Omental fat pad (tissue), 4 donors: ENCODE data around the gene COL4A4. TPM values are rescaled to one million over a fixed set of nuclear protein-coding genes. Genes with fewer than 3 reads are reported as not detected.

Experiments used
- ATAC-seq: fragments of 150-250 bp; one replicate; pipeline ENCODE4 v1.9.1; 2016; ENCODE audit warnings: mild to moderate bottlenecking, moderate library complexity; ENCODE audit not compliant: low FRiP score
- DNase-seq: peaks from one replicate; pipeline ENCODE4 v3.0.0-alpha.2; 2019; ENCODE audit warnings: low spot score
- total RNA-seq, 4 donors: library from RNA; depleted of rRNA; stranded (reverse); fragments of >200 nt; gene quantifications; one replicate each; pipeline ENCODE4 v1.1.0, GENCODE V29; 2016
- TF ChIP-seq, protein P1 (sequence below), 3 donors: fragments of 450-650 bp; IDR thresholded peaks; one replicate each; pipeline ENCODE4 v1.5.1; 2016 to 2017; ENCODE audit warnings: antibody characterized with exemption in 3 of 3, mild to moderate bottlenecking in 3 of 3, moderate library complexity in 2 of 3

COL4A4 gene
- total RNA-seq, result 1 to 10 TPM in 1 of 4 donors, under 1 TPM in 3; 0.38 to 1.9 (median 0.64) TPM

DNA sequence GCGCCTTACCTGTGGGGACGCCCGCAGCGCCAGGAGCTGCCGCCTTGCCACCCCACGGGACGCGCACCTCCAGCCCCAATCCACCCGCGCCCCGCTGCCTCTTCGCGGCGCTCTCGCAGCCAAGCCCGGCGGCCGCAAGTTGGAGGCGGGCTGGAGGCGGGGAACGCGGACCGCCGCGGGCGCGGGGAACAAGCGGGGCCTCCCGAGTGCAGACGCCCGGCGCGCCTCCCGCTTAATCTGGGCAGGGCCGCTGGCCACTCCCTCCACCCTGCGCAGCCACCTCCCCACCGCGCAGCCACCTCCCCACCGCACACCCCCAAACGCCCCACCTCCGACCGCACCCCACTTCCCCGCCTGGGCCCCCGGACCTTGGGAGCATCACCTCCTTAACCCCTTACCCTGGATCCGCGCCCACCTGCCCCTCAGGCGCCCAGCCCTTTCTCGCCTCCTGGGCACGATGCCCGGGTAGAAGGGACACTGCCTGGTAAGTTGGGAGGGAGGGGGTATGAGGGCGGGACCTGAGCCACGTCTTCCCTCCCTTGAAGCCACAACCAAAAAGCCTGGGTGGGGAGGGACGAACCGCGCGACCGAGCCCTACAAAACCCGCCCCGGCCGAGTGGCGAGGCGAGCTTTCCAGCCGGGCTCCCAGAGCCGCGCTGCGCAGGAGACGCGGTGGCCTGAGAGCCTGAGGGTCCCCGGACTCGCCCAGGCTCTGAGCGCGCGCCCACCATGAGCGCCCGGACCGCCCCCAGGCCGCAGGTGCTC lies at the start of gene COL4A4, which contains the start of gene COL4A3:
Gene COL4A4, minus strand, starts transcription at position 208 of the 765 bp plus-strand sequence. CDS start 16,722 bp downstream, outside the sequence.
Gene COL4A3, plus strand, starts transcription at position 627 of the 765 bp plus-strand sequence. Its CDS starts 103 bp downstream, at position 730.
- TF ChIP-seq, protein P1, sequence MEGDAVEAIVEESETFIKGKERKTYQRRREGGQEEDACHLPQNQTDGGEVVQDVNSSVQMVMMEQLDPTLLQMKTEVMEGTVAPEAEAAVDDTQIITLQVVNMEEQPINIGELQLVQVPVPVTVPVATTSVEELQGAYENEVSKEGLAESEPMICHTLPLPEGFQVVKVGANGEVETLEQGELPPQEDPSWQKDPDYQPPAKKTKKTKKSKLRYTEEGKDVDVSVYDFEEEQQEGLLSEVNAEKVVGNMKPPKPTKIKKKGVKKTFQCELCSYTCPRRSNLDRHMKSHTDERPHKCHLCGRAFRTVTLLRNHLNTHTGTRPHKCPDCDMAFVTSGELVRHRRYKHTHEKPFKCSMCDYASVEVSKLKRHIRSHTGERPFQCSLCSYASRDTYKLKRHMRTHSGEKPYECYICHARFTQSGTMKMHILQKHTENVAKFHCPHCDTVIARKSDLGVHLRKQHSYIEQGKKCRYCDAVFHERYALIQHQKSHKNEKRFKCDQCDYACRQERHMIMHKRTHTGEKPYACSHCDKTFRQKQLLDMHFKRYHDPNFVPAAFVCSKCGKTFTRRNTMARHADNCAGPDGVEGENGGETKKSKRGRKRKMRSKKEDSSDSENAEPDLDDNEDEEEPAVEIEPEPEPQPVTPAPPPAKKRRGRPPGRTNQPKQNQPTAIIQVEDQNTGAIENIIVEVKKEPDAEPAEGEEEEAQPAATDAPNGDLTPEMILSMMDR (IDR thresholded peaks at IDR 0.05), result no peak
- DNase-seq, result no peak
- peak; percentile 54 for ATAC-seq

DNA sequence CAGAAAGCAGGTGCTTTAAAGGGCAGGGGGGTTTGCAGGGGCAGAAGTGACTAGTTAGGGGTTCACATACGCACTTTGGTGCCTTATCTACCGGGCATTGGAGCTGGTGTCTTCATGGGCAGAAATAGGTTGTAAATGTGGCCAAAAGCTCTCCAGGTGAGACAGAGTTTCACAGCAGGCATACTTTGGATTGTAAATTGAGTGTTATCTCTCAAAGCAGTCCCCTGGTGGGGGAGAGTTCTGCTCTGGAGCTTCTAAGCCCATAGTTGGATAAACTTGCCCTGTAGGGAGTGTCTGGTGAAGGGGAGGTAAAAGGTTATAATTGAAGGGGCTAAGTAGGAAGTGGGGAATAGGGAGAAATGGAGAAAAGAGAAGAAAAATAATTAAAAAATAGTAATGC lies 43.6 kb upstream of the COL4A4 start:
- ATAC-seq (no peak), DNase-seq (no peak)
- TF ChIP-seq, protein P1 (IDR thresholded peaks at IDR 0.05), result no peak

DNA sequence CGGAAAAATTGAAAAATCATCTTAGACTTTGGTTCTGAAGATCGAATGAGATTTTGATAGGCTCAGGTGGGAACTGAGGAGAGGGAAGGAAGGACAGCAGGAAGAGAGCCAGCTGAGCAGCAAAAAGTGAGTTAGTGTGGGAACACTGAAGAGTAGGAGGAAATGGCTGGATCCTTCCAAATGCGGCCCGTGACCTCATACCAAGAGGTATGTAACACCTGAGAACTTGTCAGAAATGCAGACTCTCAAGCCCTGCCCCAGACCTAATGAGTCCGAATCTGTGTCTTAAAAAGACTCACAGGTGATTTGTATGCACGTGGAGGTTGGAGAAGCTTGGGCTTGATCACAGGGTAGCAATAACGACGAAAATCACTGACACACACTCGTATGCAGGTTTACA lies 42.4 kb upstream of the COL4A4 start:
- ATAC-seq (no peak), DNase-seq (no peak)
- TF ChIP-seq, protein P1 (IDR thresholded peaks at IDR 0.05), result no peak

DNA sequence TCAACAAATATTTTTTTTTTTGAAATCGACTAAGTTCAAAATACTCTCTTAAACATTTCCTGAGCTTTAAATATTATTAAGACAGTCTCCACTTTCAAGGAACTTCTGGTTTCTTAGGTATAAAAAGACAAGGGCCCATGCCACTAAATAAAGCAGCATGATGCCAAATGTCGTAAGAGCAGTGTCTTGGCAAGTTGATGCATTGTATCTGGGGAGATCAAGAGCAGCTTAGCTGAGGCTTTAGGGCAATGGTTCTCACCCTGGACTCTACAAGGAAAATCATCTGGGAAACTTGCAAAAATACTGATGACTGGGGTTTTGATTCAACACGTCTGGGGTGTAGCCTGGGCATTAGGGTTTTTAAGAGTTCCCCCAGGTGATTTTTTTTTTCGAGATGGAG lies 41.7 kb upstream of the COL4A4 start:
- ATAC-seq, result no peak

DNA sequence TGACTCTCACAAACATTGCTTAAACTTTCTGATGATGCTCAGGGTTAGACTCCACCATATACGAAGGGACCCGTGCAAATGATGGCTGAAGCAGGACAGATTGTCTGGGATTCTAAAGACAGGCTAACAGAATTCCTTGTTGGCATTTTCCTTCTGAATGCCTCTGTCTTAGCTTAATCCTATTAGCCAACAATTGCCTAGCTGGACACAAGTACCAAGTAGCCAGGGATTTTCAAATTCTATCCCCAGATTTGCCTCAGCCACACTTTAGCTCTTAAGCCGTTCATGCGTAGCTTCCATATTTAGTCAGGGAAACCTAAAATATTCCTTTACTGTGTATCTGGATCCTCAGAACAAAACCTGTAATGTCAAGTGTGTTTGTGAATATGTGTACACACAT lies 40.4 kb upstream of the COL4A4 start:
- TF ChIP-seq, protein P1 (IDR thresholded peaks at IDR 0.05), result no peak
- DNase-seq (no peak), ATAC-seq (no peak)

More for the DNA sequence above, 41.7 kb upstream of the COL4A4 start:
- TF ChIP-seq, protein P1 (IDR thresholded peaks at IDR 0.05), result no peak
- no peak for DNase-seq

DNA sequence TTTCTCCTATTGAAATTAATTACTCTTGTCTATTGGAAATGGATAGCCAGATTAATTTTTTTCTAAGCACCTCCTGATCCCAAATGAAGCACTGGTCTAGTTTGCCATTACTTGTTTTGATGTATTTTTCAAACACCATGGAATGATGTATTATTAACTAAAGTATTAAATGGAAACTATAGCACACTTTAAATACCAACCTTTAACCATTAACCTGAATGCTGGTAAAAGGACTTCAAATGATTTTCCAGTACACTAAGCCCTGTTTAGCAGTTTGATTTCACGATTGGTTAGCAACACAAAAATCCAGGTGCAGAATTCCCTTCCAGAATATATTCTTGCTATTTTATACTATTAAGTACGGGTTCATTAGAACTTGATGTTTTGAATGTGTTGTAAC lies 37.8 kb upstream of the COL4A4 start:
- ATAC-seq (no peak), DNase-seq (no peak)
- TF ChIP-seq, protein P1 (IDR thresholded peaks at IDR 0.05), result no peak

DNA sequence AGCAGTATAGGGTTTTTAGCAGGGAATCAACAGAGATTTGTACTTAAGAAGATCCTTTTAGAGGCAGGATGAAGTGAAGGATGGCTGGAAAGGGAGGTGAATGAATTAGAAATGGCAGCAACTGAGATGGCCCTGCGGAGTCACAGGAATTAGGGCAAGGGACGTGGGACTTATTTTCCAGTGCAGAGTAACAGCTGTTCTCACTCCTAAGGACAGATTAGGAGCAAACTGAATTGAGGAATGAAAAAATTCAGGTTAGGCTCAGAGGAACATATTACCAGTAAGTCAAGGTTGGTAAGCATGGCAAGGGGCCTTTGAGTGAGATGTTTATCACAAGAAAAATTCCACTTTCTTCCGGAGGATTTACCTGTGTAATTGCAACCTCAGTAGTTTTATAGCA lies 34.9 kb upstream of the COL4A4 start:
- TF ChIP-seq, protein P1 (IDR thresholded peaks at IDR 0.05), result no peak
- no peak for DNase-seq
- no peak for ATAC-seq
